ENCODE data around the gene KRTCAP3. TPM values are rescaled to one million over a fixed set of nuclear protein-coding genes. Genes with fewer than 3 reads are reported as not detected.

Gene KRTCAP3
- 10.0 and 20.5 TPM in 2 replicates for total RNA-seq

- no peak for TF ChIP-seq CTCF (conservative IDR thresholded peaks at IDR 0.05; ENCODE audit: low read depth, low read length)
- no peak for DNase-seq (ENCODE audit: low read depth)
- no peak within 1 kb of the TSS for H3K4me3 ChIP-seq (ENCODE audit: low read depth, low read length)
Observed at GRCh38 chr2:27441958-27442919, at the start of gene KRTCAP3. KRTCAP3 (plus strand) TSS chr2:27442381; CDS start chr2:27442413, 32 bp downstream.

- DNase-seq (ENCODE audit: low read depth): no peak
- H3K4me3 ChIP-seq (ENCODE audit: low read depth, low read length): no peak overlapping the region
- no peak for TF ChIP-seq CTCF (conservative IDR thresholded peaks at IDR 0.05; ENCODE audit: low read depth, low read length)
Observed at GRCh38 chr2:27393225-27393624, 49.0 kb upstream of the KRTCAP3 start.

- H3K4me3 ChIP-seq (ENCODE audit: low read depth, low read length): no peak overlapping the region
- TF ChIP-seq CTCF (conservative IDR thresholded peaks at IDR 0.05; ENCODE audit: low read depth, low read length): no peak
- no peak for DNase-seq (ENCODE audit: low read depth)
Observed at GRCh38 chr2:27398962-27399361, 43.2 kb upstream of the KRTCAP3 start.

- H3K4me3 ChIP-seq (ENCODE audit: low read depth, low read length): no peak overlapping the region
- no peak for TF ChIP-seq CTCF (conservative IDR thresholded peaks at IDR 0.05; ENCODE audit: low read depth, low read length)
- no peak for DNase-seq (ENCODE audit: low read depth)
Observed at GRCh38 chr2:27400348-27401135, 41.6 kb upstream of the KRTCAP3 start.

- peak overlapping the region; percentile 87 for H3K4me3 ChIP-seq (ENCODE audit: low read depth, low read length)
- no peak for DNase-seq (ENCODE audit: low read depth)
- TF ChIP-seq CTCF (conservative IDR thresholded peaks at IDR 0.05; ENCODE audit: low read depth, low read length): peak; percentile 62
Observed at GRCh38 chr2:27407798-27408491, 34.2 kb upstream of the KRTCAP3 start.

GRCh38 chr2:27408601-27409320 lies 33.4 kb upstream of the KRTCAP3 start:
- no peak for TF ChIP-seq CTCF (conservative IDR thresholded peaks at IDR 0.05; ENCODE audit: low read depth, low read length)
- H3K4me3 ChIP-seq (ENCODE audit: low read depth, low read length): peak overlapping the region; percentile 87
- DNase-seq (ENCODE audit: low read depth): no peak
